NCI-H1417 treated with DMSO at 0.1 percent for 48 hours (cell line): Measurements from ENCODE around the gene TRAPPC3L.

Experiments used
- DNase-seq: peaks from one replicate; lab custom pipeline; 2025; lab: John Stamatoyannopoulos, UW

TRAPPC3L gene

DNA sequence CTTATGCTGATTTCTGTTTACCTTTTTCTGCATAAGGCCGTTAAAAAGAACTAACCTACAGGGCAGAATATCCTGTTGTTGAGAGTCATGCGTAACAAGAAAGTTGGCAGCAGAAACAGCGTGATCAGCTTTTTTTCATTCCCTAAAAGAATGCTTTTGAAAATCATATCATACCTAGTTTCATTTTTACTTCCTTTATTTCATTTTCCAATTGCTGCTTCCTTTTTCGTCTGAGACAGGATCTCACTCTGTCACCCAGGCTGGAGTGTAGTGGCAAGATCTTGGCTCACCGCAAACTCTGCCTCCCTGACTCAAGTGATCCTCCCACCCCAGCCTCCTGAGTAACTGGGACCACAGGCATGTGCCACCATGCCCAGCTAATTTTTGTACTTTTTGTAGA is 80.2 kb downstream of the TRAPPC3L start:
- no peak for DNase-seq

DNA sequence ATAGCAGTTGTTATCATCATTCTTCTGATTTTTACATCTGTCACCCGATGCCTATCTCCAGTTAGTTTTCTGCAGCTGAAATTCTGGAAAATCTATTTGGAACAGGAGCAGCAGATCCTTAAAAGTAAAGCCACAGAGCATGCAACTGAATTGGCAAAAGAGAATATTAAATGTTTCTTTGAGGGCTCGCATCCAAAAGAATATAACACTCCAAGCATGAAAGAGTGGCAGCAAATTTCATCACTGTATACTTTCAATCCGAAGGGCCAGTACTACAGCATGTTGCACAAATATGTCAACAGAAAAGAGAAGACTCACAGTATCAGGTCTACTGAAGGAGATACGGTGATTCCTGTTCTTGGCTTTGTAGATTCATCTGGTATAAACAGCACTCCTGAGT is 82.2 kb downstream of the TRAPPC3L start:
- no peak for DNase-seq

DNA sequence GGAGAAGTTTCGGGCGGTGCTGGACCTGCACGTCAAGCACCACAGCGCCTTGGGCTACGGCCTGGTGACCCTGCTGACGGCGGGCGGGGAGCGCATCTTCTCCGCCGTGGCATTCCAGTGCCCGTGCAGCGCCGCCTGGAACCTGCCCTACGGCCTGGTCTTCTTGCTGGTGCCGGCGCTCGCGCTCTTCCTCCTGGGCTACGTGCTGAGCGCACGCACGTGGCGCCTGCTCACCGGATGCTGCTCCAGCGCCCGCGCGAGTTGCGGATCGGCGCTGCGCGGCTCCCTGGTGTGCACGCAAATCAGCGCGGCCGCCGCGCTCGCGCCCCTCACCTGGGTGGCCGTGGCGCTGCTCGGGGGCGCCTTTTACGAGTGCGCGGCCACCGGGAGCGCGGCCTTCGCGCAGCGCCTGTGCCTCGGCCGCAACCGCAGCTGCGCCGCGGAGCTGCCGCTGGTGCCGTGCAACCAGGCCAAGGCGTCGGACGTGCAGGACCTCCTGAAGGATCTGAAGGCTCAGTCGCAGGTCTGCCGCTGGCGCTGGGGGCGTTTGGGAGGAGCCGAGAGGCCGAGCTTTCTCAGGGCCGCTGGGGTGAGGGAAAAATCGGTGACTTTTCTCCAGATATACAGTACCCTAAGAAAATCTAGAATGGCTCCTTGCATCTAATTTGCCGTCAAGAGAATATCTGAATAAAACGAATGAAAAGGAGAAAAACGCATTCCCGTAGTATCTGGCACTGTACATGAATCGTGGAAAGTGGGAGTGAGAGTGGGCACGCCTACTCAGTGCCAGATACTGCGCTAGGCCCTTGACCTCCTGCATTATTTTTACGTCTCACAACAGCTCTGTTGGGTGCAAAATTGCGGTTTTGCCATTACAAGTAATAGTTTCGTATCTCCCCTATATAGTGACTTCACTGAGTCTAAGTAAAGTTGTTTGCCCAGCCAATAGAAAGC is 83.3 kb downstream of the TRAPPC3L start:
- DNase-seq = no peak

DNA sequence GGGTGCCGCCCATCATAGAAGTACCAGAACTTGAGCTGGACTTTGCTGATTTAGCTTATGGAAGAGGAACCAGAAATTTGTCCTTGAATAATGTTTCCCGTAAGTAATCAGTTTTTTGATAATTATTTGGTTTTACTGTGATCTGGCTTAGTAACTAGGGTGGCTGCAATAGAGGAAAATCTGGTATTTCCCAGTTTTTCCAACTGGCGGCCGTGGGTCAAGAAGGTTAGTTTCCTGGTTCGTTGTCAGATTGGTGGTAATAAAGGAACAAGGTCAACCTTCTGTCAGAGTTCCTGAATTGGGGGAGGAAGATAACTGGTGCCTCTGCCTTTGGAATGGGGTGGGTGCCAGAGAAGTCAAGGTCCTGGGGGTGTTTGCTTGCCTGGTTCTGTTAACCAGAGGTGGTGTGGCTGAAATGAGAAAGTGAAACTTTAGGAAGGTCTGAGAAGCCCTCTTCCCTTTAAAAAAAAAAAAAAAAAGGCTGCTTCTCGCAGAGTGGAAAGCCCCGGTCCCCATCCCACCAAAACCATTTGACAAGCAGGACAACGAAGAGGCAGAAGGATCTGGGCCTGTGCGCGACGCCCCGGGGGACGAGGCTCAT is 84.1 kb downstream of the TRAPPC3L start, which contains the start of gene CALHM6:
Gene CALHM6 (plus strand): TSS at position 45 of the 601 bp plus-strand sequence. CDS start 555 bp downstream, at position 600.
- no peak for DNase-seq

DNA sequence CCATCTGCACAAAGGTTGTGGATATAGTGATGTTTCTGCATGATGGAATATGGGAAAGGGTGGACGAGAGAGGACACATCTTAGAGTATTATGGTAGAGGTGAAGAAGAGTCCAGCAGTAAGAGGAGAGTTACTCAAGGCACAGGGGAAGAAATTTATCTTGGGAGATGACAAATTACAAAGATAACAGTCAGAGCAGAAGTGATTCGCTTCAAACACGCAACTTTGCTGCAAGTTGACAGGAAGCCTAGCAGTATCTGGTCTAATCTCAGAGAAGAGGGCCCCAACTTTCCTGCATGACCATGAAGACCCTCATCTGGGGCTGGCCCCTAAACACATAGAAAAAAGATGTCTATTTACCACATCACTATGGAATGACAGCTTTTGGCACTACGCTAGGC is 85.6 kb downstream of the TRAPPC3L start:
- no peak for DNase-seq

DNA sequence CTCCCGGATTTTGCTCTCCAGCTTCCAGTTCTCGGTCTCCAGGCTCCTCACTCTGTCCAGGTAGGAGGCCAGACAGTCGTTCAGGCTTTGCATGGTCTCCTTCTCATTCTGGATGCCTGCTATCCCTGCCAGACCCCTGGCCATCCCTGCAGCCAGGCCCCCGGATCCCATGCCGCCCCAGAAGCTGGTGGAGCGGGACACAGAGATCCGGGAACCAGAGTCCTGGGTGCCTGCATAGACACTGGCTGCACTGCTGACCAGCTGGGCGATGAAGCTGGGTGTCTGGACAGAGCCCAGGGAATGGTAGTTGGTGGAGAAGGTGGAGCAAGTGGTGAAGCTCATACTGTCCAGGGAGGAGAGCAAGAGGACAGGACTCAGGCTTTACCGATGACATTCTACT is 87.2 kb downstream of the TRAPPC3L start:
- DNase-seq = no peak

DNA sequence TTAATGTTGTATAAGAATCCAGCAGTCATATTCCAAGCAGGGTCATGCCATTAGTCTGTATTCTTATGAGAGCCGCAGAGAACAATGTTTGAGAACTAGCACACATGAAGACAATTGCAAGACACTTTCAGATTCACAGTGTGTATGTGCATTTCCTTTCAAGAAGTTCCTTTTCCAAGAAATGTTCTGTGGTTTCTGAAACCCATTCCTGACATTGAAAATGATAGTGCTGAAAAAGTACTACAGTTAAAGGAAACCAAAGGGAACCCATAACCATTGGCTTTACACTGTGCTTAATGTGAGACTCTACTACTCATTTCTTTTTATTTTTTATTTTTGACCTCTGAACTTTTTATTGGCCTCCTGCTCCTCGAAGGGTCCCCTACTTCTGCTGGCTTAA is 88.6 kb downstream of the TRAPPC3L start:
- DNase-seq = no peak

DNA sequence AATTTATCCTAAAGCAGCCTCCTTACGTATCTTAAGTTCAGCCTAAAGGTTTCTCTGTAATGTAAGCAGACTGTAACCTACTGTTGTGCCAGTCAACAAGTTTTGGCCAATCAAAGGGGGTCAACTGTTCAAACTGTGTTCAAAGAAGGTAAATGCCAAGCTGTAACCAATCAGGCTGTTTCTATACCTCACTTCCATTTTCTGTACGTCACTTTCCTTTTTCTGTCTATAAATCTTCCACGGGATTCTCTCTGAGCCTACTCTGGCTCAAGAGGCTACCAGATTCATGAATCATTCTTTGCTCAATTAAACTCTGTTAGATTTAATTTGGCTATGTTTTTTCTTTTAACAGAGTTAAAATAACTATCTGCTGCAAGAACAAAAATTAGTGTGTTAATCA is 89.4 kb downstream of the TRAPPC3L start:
- no peak for DNase-seq

DNA sequence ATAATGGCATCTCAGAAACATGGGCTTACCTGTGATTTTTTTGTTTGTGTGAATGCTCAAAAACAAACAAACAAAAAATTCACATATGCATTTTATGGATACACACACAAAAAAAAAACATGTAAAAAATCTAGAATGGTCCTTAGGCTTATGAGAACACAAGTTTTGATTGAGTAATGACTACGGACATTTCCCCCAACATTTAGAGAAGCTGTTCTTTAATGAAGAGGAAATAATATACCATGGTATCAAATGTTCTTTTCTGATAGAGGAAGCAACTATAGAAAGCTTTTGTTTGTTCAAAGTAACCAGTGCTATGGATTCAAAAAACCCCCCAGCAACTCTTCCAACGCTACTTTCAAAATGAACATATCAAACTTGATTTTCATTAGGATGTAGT is 93.0 kb downstream of the TRAPPC3L start:
- no peak for DNase-seq

DNA sequence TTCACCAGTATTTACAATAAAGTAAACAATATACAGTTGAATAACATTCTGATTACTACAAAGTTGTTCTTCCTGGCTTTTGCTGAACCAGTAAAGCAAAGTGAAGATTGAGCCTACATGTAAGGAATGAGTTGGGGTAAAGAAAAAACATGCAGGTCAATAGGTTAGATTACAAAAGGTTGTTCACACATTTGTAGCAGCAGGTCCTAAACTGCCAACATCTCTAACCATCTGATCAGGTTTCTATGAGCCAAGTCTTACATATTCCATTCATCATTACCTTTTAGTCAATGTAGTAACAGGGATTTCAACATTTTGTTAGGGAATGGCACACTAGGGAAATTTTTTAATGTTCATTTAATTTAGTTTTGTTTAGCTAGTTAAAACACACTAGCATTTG is 93.6 kb downstream of the TRAPPC3L start:
- DNase-seq = no peak

DNA sequence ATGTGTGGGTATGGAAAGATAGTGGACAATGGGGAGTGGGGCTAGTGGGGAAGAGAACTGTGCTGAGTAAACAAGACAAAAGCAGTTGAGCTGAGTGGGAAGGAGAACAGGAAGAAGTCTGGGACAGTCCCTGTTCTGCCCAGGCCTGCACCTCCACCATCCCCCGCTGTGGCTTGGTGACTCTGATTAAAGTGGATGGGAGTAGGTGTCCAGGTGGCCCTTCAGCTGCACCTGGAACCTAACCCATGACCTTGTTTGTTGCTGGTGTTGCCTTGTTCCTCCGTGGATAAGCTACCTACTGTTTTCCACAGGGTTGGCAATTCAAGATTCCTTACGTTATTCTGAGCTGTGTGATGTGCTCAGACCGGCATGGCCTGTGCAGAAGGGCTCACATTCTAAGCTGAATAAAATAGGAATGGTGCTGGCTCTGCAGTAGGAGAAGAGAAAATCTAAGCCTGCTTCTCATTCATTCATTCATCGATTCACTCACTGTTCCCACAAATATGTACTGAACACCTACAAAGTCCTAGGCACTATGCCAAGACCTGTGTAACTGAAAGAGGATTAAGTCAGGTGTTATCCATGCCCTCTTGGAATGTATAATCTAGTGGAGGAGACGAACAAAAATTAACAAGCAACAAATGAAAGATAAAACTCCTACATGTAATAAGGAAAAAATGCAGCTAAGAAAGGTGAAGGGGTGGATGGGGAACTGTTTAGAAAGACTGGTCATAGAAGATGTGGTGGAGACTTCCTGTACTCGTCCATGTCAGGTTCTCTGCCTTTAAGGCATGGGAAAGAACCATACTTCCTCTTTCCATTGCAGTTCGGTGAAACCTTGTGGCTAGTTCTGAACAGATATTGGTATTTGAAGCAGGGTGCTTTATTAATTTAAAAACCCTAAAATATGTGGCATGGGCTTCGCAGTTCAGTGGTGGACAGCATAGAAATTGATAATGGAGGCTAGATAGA is 94.4 kb downstream of the TRAPPC3L start:
- DNase-seq = no peak

DNA sequence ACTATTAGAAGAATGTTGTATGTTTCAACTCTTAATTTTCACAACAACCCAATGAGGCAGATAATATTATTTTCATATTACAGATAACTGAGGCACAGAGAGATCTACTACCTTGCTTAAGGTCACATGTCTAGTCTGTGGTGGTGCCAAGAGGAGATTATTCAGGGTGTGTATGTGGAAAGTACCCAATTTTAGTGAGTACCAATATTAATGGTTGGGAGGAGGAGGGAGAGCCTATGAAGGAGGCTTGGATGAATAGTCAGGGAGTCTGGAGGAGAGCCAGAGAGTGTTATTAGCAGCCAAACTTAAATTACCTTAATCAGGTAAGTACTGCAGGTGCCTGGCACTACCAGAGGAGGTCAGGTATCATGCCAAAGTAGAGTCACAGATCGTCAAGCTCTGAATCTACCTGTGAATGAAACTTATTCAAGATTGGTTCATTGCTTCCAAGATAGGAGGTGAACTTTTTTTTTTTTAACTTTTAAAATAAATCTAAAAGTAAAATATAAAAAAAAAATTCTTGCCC is 95.2 kb downstream of the TRAPPC3L start:
- no peak for DNase-seq

DNA sequence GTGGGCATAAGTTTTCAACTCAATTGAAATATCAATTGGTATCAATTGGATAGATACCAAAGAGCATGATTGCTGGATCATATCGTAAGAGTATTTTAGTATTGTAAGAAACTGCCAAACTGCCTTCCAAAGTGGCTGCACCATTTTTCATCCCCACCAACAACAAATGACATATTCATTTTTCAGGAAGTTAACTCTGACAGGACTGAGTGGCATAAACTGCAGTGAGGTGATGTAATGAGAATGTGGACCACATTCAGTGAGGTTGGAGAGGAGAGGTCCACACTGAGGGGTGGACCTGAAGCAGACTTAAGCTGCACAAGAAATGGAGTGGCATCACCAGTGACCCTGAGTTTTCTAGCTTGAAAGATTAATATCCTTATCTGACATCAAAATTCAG is 95.9 kb downstream of the TRAPPC3L start:
- no peak for DNase-seq

DNA sequence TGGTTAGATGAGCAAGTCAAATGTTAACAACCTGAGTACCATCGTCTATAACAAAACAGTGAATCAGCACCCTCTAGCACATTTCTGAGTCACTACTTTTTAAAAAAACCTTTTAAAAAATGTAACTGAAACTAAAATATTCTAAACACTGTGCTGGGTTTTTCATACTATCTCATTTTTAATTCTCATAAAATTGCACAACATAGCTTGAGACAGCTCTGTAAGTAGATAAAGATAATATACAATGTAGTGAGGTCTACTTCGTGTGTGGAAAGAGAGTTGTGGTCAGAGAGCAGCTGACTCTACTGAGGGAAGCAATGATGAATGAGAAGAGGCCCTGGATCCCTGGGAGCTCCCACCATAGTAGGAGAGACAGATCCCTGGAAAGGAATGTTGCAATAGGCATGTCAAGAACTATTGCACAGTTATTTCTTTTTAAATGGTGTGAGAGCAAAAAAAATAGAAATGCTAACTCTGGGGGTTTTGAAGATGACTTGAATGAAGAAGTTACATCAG is 97.9 kb downstream of the TRAPPC3L start:
- no peak for DNase-seq

DNA sequence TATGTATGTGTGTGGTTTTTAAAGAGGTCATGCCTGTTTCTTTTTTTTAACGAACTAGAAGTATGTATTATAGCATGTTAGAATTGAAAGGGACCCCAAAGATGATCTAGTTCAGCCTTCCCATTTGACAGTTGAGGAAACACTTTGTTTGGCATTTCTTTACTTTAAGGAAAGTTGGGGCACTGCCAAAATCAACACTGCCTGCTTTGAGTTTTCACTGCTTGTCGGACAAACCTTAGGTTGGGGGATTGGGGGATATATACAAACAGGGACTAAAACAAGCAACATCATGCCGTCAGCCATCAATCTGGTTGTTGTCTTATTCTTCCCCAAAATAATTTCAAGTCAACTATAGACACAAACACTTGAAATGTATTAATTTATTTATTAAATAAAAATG is 98.4 kb downstream of the TRAPPC3L start:
- DNase-seq = no peak

DNA sequence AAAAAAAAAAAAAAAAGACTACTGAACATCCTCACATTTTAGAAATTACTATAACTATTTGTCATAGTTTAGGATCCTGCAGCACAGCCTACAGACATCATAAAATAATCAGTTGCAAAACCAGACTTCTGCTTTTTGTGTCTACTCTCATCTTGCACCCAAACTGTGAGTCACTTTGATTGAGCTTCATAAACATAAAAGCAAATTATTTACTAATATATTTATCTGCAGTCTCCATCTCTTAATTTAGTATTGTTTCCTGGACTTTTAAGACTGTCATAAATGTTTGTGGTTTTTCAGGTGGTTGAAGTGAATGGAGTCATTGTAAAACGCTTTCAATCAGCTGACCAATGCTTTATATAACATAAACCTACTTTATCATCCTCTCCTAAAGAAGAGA is 99.1 kb downstream of the TRAPPC3L start:
- no peak for DNase-seq

DNA sequence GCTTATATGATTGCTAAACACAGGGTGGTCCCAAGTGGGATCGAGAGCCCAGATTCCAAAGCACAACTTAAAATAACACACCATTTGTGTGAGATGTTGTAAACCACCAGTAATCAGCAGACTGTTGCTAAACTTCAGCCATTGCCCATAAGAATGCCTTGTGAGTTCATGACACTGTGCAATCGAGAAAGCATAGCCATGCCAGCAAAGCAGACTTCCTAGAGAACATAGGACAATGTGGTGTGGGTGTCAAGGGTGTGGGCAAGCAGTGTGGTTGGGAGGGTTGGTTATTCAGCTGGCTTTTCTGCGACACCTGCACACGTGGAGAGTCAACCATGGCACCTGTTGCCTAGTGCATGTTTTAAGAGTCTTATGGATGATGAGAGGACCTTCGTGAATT is 100.4 kb downstream of the TRAPPC3L start:
- no peak for DNase-seq
